ENCODE data around the gene ROR1.

- TF ChIP-seq, protein P1, sequence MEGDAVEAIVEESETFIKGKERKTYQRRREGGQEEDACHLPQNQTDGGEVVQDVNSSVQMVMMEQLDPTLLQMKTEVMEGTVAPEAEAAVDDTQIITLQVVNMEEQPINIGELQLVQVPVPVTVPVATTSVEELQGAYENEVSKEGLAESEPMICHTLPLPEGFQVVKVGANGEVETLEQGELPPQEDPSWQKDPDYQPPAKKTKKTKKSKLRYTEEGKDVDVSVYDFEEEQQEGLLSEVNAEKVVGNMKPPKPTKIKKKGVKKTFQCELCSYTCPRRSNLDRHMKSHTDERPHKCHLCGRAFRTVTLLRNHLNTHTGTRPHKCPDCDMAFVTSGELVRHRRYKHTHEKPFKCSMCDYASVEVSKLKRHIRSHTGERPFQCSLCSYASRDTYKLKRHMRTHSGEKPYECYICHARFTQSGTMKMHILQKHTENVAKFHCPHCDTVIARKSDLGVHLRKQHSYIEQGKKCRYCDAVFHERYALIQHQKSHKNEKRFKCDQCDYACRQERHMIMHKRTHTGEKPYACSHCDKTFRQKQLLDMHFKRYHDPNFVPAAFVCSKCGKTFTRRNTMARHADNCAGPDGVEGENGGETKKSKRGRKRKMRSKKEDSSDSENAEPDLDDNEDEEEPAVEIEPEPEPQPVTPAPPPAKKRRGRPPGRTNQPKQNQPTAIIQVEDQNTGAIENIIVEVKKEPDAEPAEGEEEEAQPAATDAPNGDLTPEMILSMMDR (IDR thresholded peaks at IDR 0.05): no peak
- TF ChIP-seq EZH2 (IDR thresholded peaks at IDR 0.05; ENCODE audit: borderline replicate concordance, insufficient read depth, low read depth, low read length, poor library complexity, severe bottlenecking): no peak
Observed at GRCh38 chr1:64171246-64171645, 397.4 kb downstream of the ROR1 start.
